HepG2 (cell line): Measurements from ENCODE around the gene TRIO.

ENCODE experiments used
- FOXA1 ChIP-seq, 2 experiments: fragments of 450-650 bp in 1 of 2; sonication (generic) in 1 of 2; formaldehyde crosslinking in 1 of 2; IDR thresholded peaks; 2 replicates each; pipeline versions ENCODE4 v1.4.0 to v1.6.1; 2016 to 2020; ENCODE audit warnings: missing genetic modification reagents in 1 of 2
- HDAC6 ChIP-seq: fragments of 200-600 bp; sonication (generic); IDR thresholded peaks from 2 replicates; pipeline ENCODE4 v1.7.0; 2017; ENCODE audit warnings: mild to moderate bottlenecking, antibody characterized with exemption, low read length, low read depth
- ONECUT2 ChIP-seq: sonication (generic); formaldehyde crosslinking; IDR thresholded peaks from 2 replicates; pipeline ENCODE4 v1.4.0; 2020; ENCODE audit warnings: missing genetic modification reagents
- POLR2AphosphoS5 ChIP-seq: IDR thresholded peaks from 2 replicates; pipeline ENCODE4 v1.6.1; 2012; ENCODE audit warnings: low read depth, low read length

- TF ChIP-seq FOXA1 (IDR thresholded peaks at IDR 0.05) (no peak), FOXA1 (CRISPR knock-in tag; IDR thresholded peaks at IDR 0.05) (no peak), ONECUT2 (no peak), HDAC6 (no peak), POLR2AphosphoS5 (no peak)
Observed at GRCh38 chr5:14172149-14172795, 29.1 kb downstream of the TRIO start.
